Measurements from ENCODE around the gene RHBDD1. TPM values are rescaled to one million over a fixed set of nuclear protein-coding genes. Genes with fewer than 3 reads are reported as not detected.

RHBDD1 gene
- total RNA-seq, 4 donors from 2014 or later: 19.5 to 91.5 (median 47.3) TPM

GRCh38 chr2:226799211-226799975 lies 36.5 kb upstream of the RHBDD1 start, which contains the start of gene IRS1:
Gene IRS1 (minus strand): TSS chr2:226799820. CDS start chr2:226798738, 1,082 bp downstream.
- Histone ChIP-seq H3K36me3 (no peaks in the 10 kb centered on the region), H3K4me3 (peak within 1 kb of the TSS; percentile 67 to 69), H3K27ac (peak within 1 kb of the TSS; percentile 93 to 96), H3K27me3 (no peaks in the 10 kb centered on the region), H3K4me1 (no peaks in the 10 kb centered on the region), H3K9me3 (no peaks in the 10 kb centered on the region)
- DNase-seq: peak; percentile 82 to 83
- intact Hi-C loops (cut with DNase I; ENCODE audit: low total_unique reads): loop anchor here (5.0 to 10.0 kb wide), 2 partner anchors 165 to 682 kb away; no protein-coding TSS in a partner anchor
- peak; percentile 3 to 78 (median 58) for TF ChIP-seq CTCF (IDR thresholded peaks at IDR 0.05)
- peak in 1 of 2 donors; percentile 60 for TF ChIP-seq POLR2A (IDR thresholded peaks at IDR 0.05)

GRCh38 chr2:226799976-226800940 lies 35.6 kb upstream of the RHBDD1 start:
- no peaks in the 10 kb centered on the region for H3K9me3 ChIP-seq
- DNase-seq: peak in 1 of 2 donors; percentile 73
- no peaks in the 10 kb centered on the region for H3K27me3 ChIP-seq
- H3K4me3 ChIP-seq: peak overlapping the region; percentile 67 to 69
- no peaks in the 10 kb centered on the region for H3K36me3 ChIP-seq
- H3K4me1 ChIP-seq: no peaks in the 10 kb centered on the region
- intact Hi-C loops (cut with DNase I; ENCODE audit: low total_unique reads): loop anchor here (5.0 to 10.0 kb wide), 3 partner anchors 165 to 1135 kb away; no protein-coding TSS in a partner anchor
- peak overlapping the region; percentile 93 to 96 for H3K27ac ChIP-seq
- no peak for TF ChIP-seq POLR2A (IDR thresholded peaks at IDR 0.05)
- TF ChIP-seq CTCF (IDR thresholded peaks at IDR 0.05): peak in 1 of 4 experiments; percentile 8

GRCh38 chr2:226800941-226801784 lies 34.7 kb upstream of the RHBDD1 start:
- Histone ChIP-seq H3K27me3 (no peaks in the 10 kb centered on the region), H3K4me1 (no peaks in the 10 kb centered on the region), H3K9me3 (no peaks in the 10 kb centered on the region), H3K4me3 (peak overlapping the region; percentile 67 to 69), H3K27ac (peak overlapping the region; percentile 93 to 96), H3K36me3 (no peaks in the 10 kb centered on the region)
- peak; percentile 56 to 86 for TF ChIP-seq POLR2A (IDR thresholded peaks at IDR 0.05)
- no peak for TF ChIP-seq CTCF (IDR thresholded peaks at IDR 0.05)
- peak; percentile 89 to 91 for DNase-seq
- intact Hi-C loops (cut with DNase I; ENCODE audit: low total_unique reads): loop anchor here (10.0 kb wide), 1 partner anchor 1136 kb away; no protein-coding TSS in a partner anchor

- Histone ChIP-seq H3K27ac (peak overlapping the region; percentile 93 to 96), H3K27me3 (no peaks in the 10 kb centered on the region), H3K9me3 (no peaks in the 10 kb centered on the region), H3K4me1 (no peaks in the 10 kb centered on the region), H3K4me3 (no peak overlapping the region), H3K36me3 (no peaks in the 10 kb centered on the region)
- peak in 1 of 2 donors; percentile 28 for DNase-seq
- intact Hi-C loops (cut with DNase I; ENCODE audit: low total_unique reads): loop anchor here (10.0 kb wide), 1 partner anchor 1138 kb away; no protein-coding TSS in a partner anchor
- no peak for TF ChIP-seq POLR2A (IDR thresholded peaks at IDR 0.05)
- TF ChIP-seq CTCF (IDR thresholded peaks at IDR 0.05): peak; percentile 69 to 89 (median 71)
These were observed 33.3 kb upstream of the RHBDD1 start for GRCh38 chr2:226802573-226802972.

Measured in uterus (tissue), 4 donors.